Ascending aorta (tissue), 2 donors: ENCODE measurements around the gene C18orf63. TPM values are rescaled to one million over a fixed set of nuclear protein-coding genes. Genes with fewer than 3 reads are reported as not detected.

Experiments used
- DNase-seq, 2 donors: peaks; one replicate each; pipeline ENCODE4 v3.0.0-alpha.2; 2019; ENCODE audit warnings: low spot score in 2 of 2
- H3K27ac ChIP-seq, 2 donors: fragments of 200-600 bp; sonication (generic); one replicate each; pipeline ENCODE4 v1.5.1; 2016 to 2017; ENCODE audit warnings: mild to moderate bottlenecking in 1 of 2
- H3K27me3 ChIP-seq: fragments of 200-600 bp; sonication (generic); one replicate; pipeline ENCODE4 v1.5.1; 2017
- H3K36me3 ChIP-seq, 2 donors: fragments of 200-600 bp; sonication (generic); one replicate each; pipeline ENCODE4 v1.5.1; 2016
- H3K4me1 ChIP-seq, 2 donors: fragments of 200-600 bp; sonication (generic); one replicate each; pipeline ENCODE4 v1.5.1; 2016 to 2017; ENCODE audit warnings: mild to moderate bottlenecking in 1 of 2
- H3K4me3 ChIP-seq, 2 donors: fragments of 200-600 bp; sonication (generic); one replicate each; pipeline ENCODE4 v1.5.1; 2016 to 2017; ENCODE audit warnings: mild to moderate bottlenecking in 1 of 2
- H3K9me3 ChIP-seq, 2 donors: fragments of 200-600 bp; sonication (generic); one replicate each; pipeline ENCODE4 v1.5.1; 2016
- CTCF ChIP-seq, 3 experiments: fragments of 200-600 bp in 2 of 3; fragments of 450-650 bp in 1 of 3; sonication (generic) in 2 of 3; IDR thresholded peaks; one replicate each; pipeline ENCODE4 v1.5.1; 2016 to 2019; ENCODE audit warnings: antibody characterized with exemption in 3 of 3, mild to moderate bottlenecking in 1 of 3, moderate library complexity in 1 of 3
- intact Hi-C: fragments of 100-400 bp; cut with DNase I; formaldehyde crosslinking; loops from one replicate; pipeline ENCODE4 v1.15.1; 2023
- total RNA-seq: library from RNA; depleted of rRNA; stranded (reverse); fragments of >200 nt; gene quantifications from one replicate; pipeline ENCODE4 v1.1.0, GENCODE V29; 2016

C18orf63 gene
- total RNA-seq, 1 donor from 2014 or later, result not detected

GRCh38 chr18:74407888-74408287, 92.2 kb downstream of the C18orf63 start:
- Histone ChIP-seq H3K4me3 (no peak overlapping the region), H3K36me3 (no peaks in the 10 kb centered on the region), H3K4me1 (no peaks in the 10 kb centered on the region), H3K27ac (no peak overlapping the region), H3K27me3 (no peaks in the 10 kb centered on the region), H3K9me3 (no peaks in the 10 kb centered on the region)
- DNase-seq, result no peak
- TF ChIP-seq CTCF (IDR thresholded peaks at IDR 0.05), result no peak
- intact Hi-C loops, result no loop called here

Other genes starting within 250 kb of the C18orf63 start
- gene FBXO15, start 168.0 kb upstream of the C18orf63 start, total RNA-seq, result not detected
- 27.2 TPM for gene TIMM21, start 167.3 kb upstream of the C18orf63 start, total RNA-seq
- 58.1 TPM for gene CYB5A, start 23.9 kb upstream of the C18orf63 start, total RNA-seq
- gene DIPK1C, start 141.5 kb downstream of the C18orf63 start, total RNA-seq, result not detected
- 33.5 TPM for gene CNDP2, start 180.5 kb downstream of the C18orf63 start, total RNA-seq
- not detected for gene CNDP1, start 218.7 kb downstream of the C18orf63 start, total RNA-seq